Measurements from ENCODE around the gene NUDT7. TPM values are rescaled to one million over a fixed set of nuclear protein-coding genes. Genes with fewer than 3 reads are reported as not detected.

Gene NUDT7
- total RNA-seq, 4 donors from 2014 or later, result 7.3 to 17.2 (median 11.1) TPM

GRCh38 chr16:77787452-77787851 is 65.1 kb downstream of the NUDT7 start:
- 33 to 58% methylated on average over 1 to 2 of the region's 2 CpGs for WGBS, 2 donors (ENCODE audit: low coverage in 1 of 2)
- H3K9me3 ChIP-seq, result no peaks in the 10 kb centered on the region

DNA sequence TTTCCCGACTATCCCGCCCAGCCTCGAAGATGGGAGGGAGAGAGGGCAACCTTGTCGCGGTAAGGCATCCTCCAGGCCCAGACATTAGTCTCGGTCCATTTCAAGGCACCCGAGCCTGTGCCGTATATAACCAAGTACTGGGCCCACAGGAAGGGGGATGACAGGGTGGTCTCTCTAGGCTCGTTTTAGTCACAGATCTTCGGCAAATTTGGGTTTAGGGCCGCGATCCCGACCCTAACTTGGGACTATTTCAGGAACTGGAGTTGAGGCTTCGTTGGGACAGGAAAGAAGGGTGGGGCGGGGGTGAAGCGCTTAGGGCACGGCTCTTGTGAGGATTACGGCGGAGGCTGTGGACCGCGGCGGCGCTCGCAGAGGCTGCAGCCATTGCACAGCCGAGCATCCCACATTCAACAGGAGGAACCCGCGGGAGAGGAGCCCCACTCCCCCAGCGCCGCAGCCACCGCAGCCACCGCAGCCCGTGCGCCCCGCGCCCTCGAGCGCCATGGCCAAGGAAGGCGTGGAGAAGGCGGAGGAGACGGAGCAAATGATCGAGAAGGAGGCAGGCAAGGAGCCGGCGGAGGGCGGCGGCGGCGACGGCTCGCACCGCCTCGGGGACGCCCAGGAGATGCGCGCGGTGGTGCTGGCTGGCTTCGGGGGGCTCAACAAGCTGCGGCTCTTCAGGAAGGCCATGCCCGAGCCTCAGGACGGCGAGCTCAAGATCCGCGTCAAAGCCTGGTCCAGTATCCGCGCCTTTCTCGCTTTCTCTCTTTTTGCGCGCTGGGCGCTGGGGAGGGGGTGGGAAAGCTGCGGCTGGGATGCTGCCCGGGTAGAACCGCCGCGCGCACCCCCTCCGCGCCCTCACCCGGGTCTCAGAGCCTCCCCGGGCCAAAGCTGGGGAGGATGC is 66.1 kb downstream of the NUDT7 start, which contains the start of gene VAT1L:
Gene VAT1L (plus strand): TSS at position 384 of the 904 bp plus-strand sequence. CDS start 119 bp downstream, at position 503.
- WGBS, 2 donors (ENCODE audit: low coverage in 1 of 2), result 0% methylated on average over 3 of the region's 78 CpGs; no CpG with 5 or more reads in 1 of the 2 donors
- peak; percentile 53 for ATAC-seq
- Histone ChIP-seq H3K4me3 (peak within 1 kb of the TSS; percentile 15 to 53), H3K36me3 (no peaks in the 10 kb centered on the region), H3K27ac (no peak within 1 kb of the TSS), H3K27me3 (peaks cover 92% of the 10 kb centered on the region), H3K4me1 (peaks cover 0 to 19% (median 4%) of the 10 kb centered on the region in 3 donors), H3K9me3 (no peaks in the 10 kb centered on the region)
- no peak for TF ChIP-seq POLR2AphosphoS5 (IDR thresholded peaks at IDR 0.05)
- TF ChIP-seq POLR2A (IDR thresholded peaks at IDR 0.05), result no peak
- TF ChIP-seq, protein P1, sequence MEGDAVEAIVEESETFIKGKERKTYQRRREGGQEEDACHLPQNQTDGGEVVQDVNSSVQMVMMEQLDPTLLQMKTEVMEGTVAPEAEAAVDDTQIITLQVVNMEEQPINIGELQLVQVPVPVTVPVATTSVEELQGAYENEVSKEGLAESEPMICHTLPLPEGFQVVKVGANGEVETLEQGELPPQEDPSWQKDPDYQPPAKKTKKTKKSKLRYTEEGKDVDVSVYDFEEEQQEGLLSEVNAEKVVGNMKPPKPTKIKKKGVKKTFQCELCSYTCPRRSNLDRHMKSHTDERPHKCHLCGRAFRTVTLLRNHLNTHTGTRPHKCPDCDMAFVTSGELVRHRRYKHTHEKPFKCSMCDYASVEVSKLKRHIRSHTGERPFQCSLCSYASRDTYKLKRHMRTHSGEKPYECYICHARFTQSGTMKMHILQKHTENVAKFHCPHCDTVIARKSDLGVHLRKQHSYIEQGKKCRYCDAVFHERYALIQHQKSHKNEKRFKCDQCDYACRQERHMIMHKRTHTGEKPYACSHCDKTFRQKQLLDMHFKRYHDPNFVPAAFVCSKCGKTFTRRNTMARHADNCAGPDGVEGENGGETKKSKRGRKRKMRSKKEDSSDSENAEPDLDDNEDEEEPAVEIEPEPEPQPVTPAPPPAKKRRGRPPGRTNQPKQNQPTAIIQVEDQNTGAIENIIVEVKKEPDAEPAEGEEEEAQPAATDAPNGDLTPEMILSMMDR (IDR thresholded peaks at IDR 0.05), result no peak
- TF ChIP-seq EP300 (IDR thresholded peaks at IDR 0.05), result no peak

More at GRCh38 chr16:77787452-77787851, 65.1 kb downstream of the NUDT7 start:
- ATAC-seq, result no peak
- peaks cover 0 to 19% (median 4%) of the 10 kb centered on the region in 3 donors for H3K4me1 ChIP-seq
- H3K36me3 ChIP-seq, result no peaks in the 10 kb centered on the region
- no peak overlapping the region for H3K4me3 ChIP-seq
- TF ChIP-seq EP300 (IDR thresholded peaks at IDR 0.05) (no peak), POLR2AphosphoS5 (IDR thresholded peaks at IDR 0.05) (no peak), POLR2A (IDR thresholded peaks at IDR 0.05) (no peak)
- TF ChIP-seq, protein P1 (IDR thresholded peaks at IDR 0.05), result no peak
- peaks cover 85% of the 10 kb centered on the region for H3K27me3 ChIP-seq
- no peak overlapping the region for H3K27ac ChIP-seq

- ATAC-seq, result no peak
- no peaks in the 10 kb centered on the region for H3K36me3 ChIP-seq
- peaks cover 97% of the 10 kb centered on the region for H3K27me3 ChIP-seq
- peaks cover 0 to 19% (median 4%) of the 10 kb centered on the region in 3 donors for H3K4me1 ChIP-seq
- no peak for TF ChIP-seq EP300 (IDR thresholded peaks at IDR 0.05)
- TF ChIP-seq POLR2A (IDR thresholded peaks at IDR 0.05), result no peak
- no peak for TF ChIP-seq POLR2AphosphoS5 (IDR thresholded peaks at IDR 0.05)
- TF ChIP-seq, protein P1 (IDR thresholded peaks at IDR 0.05), result no peak
- no peak overlapping the region for H3K27ac ChIP-seq
- no peaks in the 10 kb centered on the region for H3K9me3 ChIP-seq
- H3K4me3 ChIP-seq, result peak overlapping the region in 1 of 2 donors; percentile 53
- WGBS, 2 donors (ENCODE audit: low coverage in 1 of 2), result 2 to 3% methylated on average over 8 to 21 of the region's 34 CpGs
Measured at GRCh38 chr16:77789085-77790008, 67.0 kb downstream of the NUDT7 start.

DNA sequence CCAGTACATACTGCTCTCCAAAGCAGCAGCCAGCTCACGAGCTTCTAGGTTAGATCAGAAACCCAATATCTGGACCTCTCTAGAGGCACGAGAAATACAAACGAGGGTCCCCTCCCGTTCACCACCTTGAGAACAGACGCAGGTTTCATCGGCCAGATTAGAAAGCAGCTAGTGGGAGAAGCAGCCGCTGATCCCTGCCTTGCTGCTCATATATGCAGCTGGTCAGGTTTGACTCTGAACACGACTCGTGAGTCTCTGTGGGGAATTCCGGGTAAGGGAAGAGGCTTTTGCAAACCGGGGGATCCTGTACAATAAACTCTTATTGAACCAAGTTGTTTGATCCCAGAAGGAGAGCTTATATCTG is 67.7 kb downstream of the NUDT7 start:
- Histone ChIP-seq H3K9me3 (no peaks in the 10 kb centered on the region), H3K4me3 (no peak overlapping the region), H3K27me3 (peaks cover 92% of the 10 kb centered on the region), H3K4me1 (peaks cover 0 to 19% (median 4%) of the 10 kb centered on the region in 3 donors), H3K36me3 (no peaks in the 10 kb centered on the region), H3K27ac (no peak overlapping the region)
- ATAC-seq, result no peak
- WGBS, 2 donors (ENCODE audit: low coverage in 1 of 2), result 30 to 52% methylated on average over 4 to 6 of the region's 11 CpGs
- TF ChIP-seq POLR2A (IDR thresholded peaks at IDR 0.05), result no peak
- TF ChIP-seq EP300 (IDR thresholded peaks at IDR 0.05), result no peak
- no peak for TF ChIP-seq POLR2AphosphoS5 (IDR thresholded peaks at IDR 0.05)
- TF ChIP-seq, protein P1 (IDR thresholded peaks at IDR 0.05), result no peak

All from gastroesophageal sphincter (tissue), 4 donors.